A673 (cell line): Measurements from ENCODE around the gene FUNDC1. TPM values are rescaled to one million over a fixed set of nuclear protein-coding genes. Genes with fewer than 3 reads are reported as not detected.

Experiments used
- BruUV-seq: library from RNA; stranded (reverse); fragments of 400-500 nt; replicated peaks from 2 replicates; lab custom pipeline; 2021; lab: Mats Ljungman, UMichigan
- CTCF ChIA-PET: fragments of 300-600 bp; sonication (Branson Sonifier 250); formaldehyde crosslinking; loops from one replicate; lab custom pipeline; 2022; ENCODE audit warnings: antibody characterized with exemption; lab: Charles Lee
- POLR2A ChIA-PET: fragments of 300-600 bp; sonication (Branson Sonifier 250); formaldehyde crosslinking; loops from one replicate; lab custom pipeline; 2022; ENCODE audit warnings: antibody characterized with exemption; ENCODE audit not compliant: low non-redundant PET; lab: Charles Lee
- DNase-seq: peaks from one replicate; pipeline ENCODE4 v3.0.0-alpha.2; 2015; ENCODE audit warnings: low spot score
- H3K27ac ChIP-seq: fragments of 200-600 bp; sonication (generic); 2 replicates; pipeline ENCODE4 v1.5.1; 2016; ENCODE audit warnings: mixed run types, low read depth, mild to moderate bottlenecking, mixed read lengths, antibody characterized with exemption, low read length; ENCODE audit not compliant: poor library complexity, severe bottlenecking
- H3K27me3 ChIP-seq: fragments of 200-600 bp; sonication (generic); replicated peaks from 2 replicates; pipeline ENCODE4 v1.6.1; 2017; ENCODE audit warnings: mixed run types, low read depth, mild to moderate bottlenecking, mixed read lengths, antibody characterized with exemption, low read length; ENCODE audit not compliant: insufficient read depth, poor library complexity
- H3K36me3 ChIP-seq: fragments of 200-600 bp; sonication (generic); 2 replicates; pipeline ENCODE4 v1.6.1; 2016; ENCODE audit warnings: mixed run types, mild to moderate bottlenecking, mixed read lengths, antibody characterized with exemption, low read length; ENCODE audit not compliant: insufficient read depth, poor library complexity, severe bottlenecking
- H3K4me1 ChIP-seq: fragments of 200-600 bp; sonication (generic); 2 replicates; pipeline ENCODE4 v1.6.1; 2017; ENCODE audit warnings: mixed run types, mild to moderate bottlenecking, mixed read lengths, antibody characterized with exemption, low read length; ENCODE audit not compliant: insufficient read depth, poor library complexity, severe bottlenecking
- H3K4me3 ChIP-seq: fragments of 200-600 bp; sonication (generic); 2 replicates; pipeline ENCODE4 v1.5.1; 2016; ENCODE audit warnings: low read depth, mixed run types, mild to moderate bottlenecking, mixed read lengths, low read length; ENCODE audit not compliant: poor library complexity, severe bottlenecking
- H3K9me3 ChIP-seq: fragments of 200-600 bp; sonication (generic); 2 replicates; pipeline ENCODE4 v1.6.1; 2016; ENCODE audit warnings: mixed run types, low read depth, mild to moderate bottlenecking, mixed read lengths, antibody characterized with exemption, low read length; ENCODE audit not compliant: poor library complexity, severe bottlenecking
- CTCF ChIP-seq: fragments of 300-800, 200-600 bp; sonication (generic); conservative IDR thresholded peaks from 2 replicates; pipeline ENCODE4 v1.5.1; 2017; ENCODE audit warnings: low read depth, mild to moderate bottlenecking, antibody characterized with exemption, low read length, moderate library complexity, mixed read lengths
- EZH2 ChIP-seq: fragments of 200-600 bp; sonication (generic); IDR thresholded peaks from 2 replicates; pipeline ENCODE4 v1.6.1; 2017; ENCODE audit warnings: borderline replicate concordance, low read depth, mild to moderate bottlenecking, mixed read lengths, antibody characterized with exemption, low read length; ENCODE audit not compliant: poor library complexity, severe bottlenecking
- intact Hi-C: fragments of 100-400 bp; cut with micrococcal nuclease; formaldehyde crosslinking; loops from one replicate; pipeline ENCODE4 v1.10.0; 2022; ENCODE audit not compliant: unreplicated experiment
- total RNA-seq: library from RNA; stranded (reverse); gene quantifications from 2 replicates; pipeline ENCODE4 v1.2.3, GENCODE V29; 2021

The FUNDC1 gene
- total RNA-seq, 1 experiment from 2014 or later: 44.2 TPM

GRCh38 chrX:44483965-44484606, 58.6 kb downstream of the FUNDC1 start:
- no peaks in the 10 kb centered on the region for H3K4me1 ChIP-seq
- H3K9me3 ChIP-seq: no peaks in the 10 kb centered on the region
- no peak overlapping the region for H3K27ac ChIP-seq
- no peaks in the 10 kb centered on the region for H3K36me3 ChIP-seq
- CTCF ChIA-PET: no interaction called here
- DNase-seq: no peak
- BruUV-seq: no TSS peak
- POLR2A ChIA-PET: no interaction called here
- no peak overlapping the region for H3K4me3 ChIP-seq
- intact Hi-C loops: no loop called here
- TF ChIP-seq CTCF (no peak), EZH2 (no peak)
- no peaks in the 10 kb centered on the region for H3K27me3 ChIP-seq

- POLR2A ChIA-PET: no interaction called here
Observed at GRCh38 chrX:44482575-44482974, 60.1 kb downstream of the FUNDC1 start.

GRCh38 chrX:44480591-44480990, 62.1 kb downstream of the FUNDC1 start:
- no peak overlapping the region for H3K27ac ChIP-seq
- TF ChIP-seq EZH2: no peak
- no peak for TF ChIP-seq CTCF
- H3K4me3 ChIP-seq: no peak overlapping the region
- POLR2A ChIA-PET: no interaction called here
- BruUV-seq: no TSS peak
- no peaks in the 10 kb centered on the region for H3K4me1 ChIP-seq
- intact Hi-C loops: no loop called here
- no peaks in the 10 kb centered on the region for H3K36me3 ChIP-seq
- no peaks in the 10 kb centered on the region for H3K9me3 ChIP-seq
- H3K27me3 ChIP-seq: no peaks in the 10 kb centered on the region
- no peak for DNase-seq
- CTCF ChIA-PET: no interaction called here

More at GRCh38 chrX:44482575-44482974, 60.1 kb downstream of the FUNDC1 start:
- H3K27me3 ChIP-seq: no peaks in the 10 kb centered on the region
- H3K4me3 ChIP-seq: no peak overlapping the region
- CTCF ChIA-PET: no interaction called here
- TF ChIP-seq EZH2 (no peak), CTCF (no peak)
- no peaks in the 10 kb centered on the region for H3K4me1 ChIP-seq
- no peak for DNase-seq
- no peak overlapping the region for H3K27ac ChIP-seq
- no peaks in the 10 kb centered on the region for H3K9me3 ChIP-seq
- intact Hi-C loops: no loop called here
- no peaks in the 10 kb centered on the region for H3K36me3 ChIP-seq
- BruUV-seq: no TSS peak
